GM10847 (cell line): ENCODE results near the gene CLIP1.

Experiments
- POLR2A ChIP-seq: IDR thresholded peaks from 2 replicates; pipeline ENCODE4 v1.6.1; 2011; ENCODE audit not compliant: insufficient read length; ENCODE audit errors: extremely low read depth

The CLIP1 gene

DNA sequence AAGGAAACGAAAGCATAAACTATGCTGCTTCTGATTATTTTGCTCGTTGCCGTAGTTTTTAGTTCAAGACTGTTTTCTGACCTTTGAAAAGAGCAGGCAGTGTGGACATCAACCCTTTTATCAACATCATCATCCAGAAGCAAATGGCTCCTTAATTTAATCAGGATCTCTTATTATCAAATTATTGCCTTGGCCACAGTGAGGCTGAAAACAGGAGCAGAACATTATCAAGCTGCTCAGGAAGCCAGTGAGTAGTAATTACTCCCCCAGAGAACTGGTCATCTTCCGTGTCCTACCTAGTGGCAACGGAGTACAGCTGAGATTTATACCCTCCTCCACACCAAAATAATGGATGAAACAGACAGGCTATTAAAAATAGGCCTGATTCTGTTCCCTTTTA is 194.4 kb downstream of the CLIP1 start:
- TF ChIP-seq POLR2A = no peak

GRCh38 chr12:122227341-122227740 is 195.1 kb downstream of the CLIP1 start:
- TF ChIP-seq POLR2A = no peak

- TF ChIP-seq POLR2A = no peak
Observed at GRCh38 chr12:122226366-122227125, 195.9 kb downstream of the CLIP1 start.

GRCh38 chr12:122225683-122226365 is 196.6 kb downstream of the CLIP1 start, which contains the start of gene DIABLO:
DIABLO (minus strand) TSS chr12:122226052; CDS start chr12:122226014, 38 bp downstream.
- peak; percentile 95 for TF ChIP-seq POLR2A
